ENCODE results near the gene STK32B.
"Not testable (repeated sequence)": the region's sequence is repeated elsewhere in the genome, so short reads cannot be mapped to it uniquely, and the experiment has no call there.

Gene STK32B

GRCh38 chr4:5051278-5052203 lies at the start of gene STK32B:
STK32B (plus strand) TSS chr4:5051480.
- DNase-seq (ENCODE audit: low read depth in 2 of 3, low spot score in 1 of 3), result no peak

- not testable (repeated sequence) for DNase-seq (ENCODE audit: low read depth in 2 of 3, low spot score in 1 of 3)
Measured at GRCh38 chr4:5001641-5002040, 49.6 kb upstream of the STK32B start.

DNA sequence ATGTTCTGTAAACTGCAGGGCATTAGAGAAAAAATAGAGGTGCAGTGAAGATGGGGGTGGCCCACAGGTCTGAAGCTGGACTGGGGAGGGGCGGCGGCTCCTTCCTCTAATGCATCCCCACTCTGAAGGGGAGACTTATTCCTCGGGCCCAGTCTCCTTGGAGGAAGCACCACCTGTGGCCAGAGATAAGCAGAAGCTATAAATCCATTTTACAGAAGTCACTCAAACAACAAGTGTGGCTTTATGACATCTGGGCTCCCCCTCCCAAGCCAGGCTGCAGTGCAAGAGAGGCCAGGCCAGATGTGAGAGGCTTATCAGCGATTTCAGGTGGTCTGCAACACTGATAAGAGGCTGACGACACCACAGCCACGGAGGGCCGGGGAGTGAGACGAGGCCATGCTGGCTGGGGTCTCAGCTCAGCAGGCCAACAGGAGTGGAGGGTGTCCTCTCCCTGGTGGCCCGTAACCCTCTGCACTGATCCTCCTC lies 47.9 kb upstream of the STK32B start:
- DNase-seq (ENCODE audit: low read depth in 2 of 3, low spot score in 1 of 3), result no peak

DNA sequence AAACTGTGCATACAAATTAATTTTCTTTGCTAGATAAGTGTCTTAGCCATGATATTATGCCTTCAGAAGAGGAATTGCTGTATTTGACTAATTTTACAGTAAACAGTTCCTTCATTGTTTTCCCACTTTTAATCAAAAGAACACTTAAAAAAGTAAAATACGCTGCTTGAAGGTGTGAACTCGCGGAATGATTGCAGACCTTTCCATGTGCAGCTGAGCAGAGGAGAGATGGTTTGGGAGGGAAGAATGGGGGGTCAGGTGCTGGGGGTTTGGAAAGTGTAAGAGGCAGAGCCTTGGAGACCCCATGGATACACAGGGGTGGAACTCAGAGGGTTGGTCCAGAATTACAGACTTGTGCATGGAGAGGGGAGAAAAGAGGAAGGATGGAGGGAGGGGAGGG lies 47.4 kb upstream of the STK32B start:
- DNase-seq (ENCODE audit: low read depth in 2 of 3, low spot score in 1 of 3), result no peak

DNA sequence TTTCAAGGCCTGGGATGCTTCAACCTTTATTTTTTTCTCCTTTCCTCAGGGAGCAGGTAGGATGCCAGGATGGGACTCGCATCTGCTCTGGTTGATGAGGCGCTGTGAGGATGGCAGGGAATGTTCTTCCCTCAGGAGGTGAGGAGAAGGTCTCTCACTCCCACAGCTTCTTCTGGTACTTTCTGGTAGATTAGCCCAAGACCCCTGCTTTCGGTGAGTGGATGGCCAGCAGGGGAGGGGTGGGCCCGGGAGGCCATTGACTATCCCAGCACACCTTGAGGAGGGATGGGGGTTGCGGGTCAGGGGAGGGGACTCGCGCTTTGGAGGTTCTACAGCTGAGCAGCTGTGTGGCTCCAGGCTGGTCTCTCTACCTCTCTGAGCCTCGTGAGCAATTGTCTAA lies 46.8 kb upstream of the STK32B start:
- no peak for DNase-seq (ENCODE audit: low read depth in 2 of 3, low spot score in 1 of 3)

DNA sequence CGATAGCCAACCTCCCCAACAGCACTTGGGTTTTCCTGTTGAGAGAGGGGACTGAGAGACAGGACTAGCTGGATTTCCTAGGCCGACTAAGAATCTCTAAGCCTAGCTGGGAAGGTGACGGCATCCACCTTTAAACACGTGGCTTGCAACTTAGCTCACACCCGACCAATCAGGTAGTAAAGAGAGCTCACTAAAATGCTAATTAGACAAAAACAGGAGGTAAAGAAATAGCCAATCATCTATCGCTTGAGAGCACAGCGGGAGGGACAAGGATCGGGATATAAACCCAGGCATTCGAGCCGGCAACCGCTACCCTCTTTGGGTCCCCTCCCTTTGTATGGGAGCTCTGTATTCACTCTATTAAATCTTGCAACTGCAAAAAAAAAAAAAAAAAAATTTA lies 44.3 kb upstream of the STK32B start:
- not testable (repeated sequence) for DNase-seq (ENCODE audit: low read depth in 2 of 3, low spot score in 1 of 3)

DNA sequence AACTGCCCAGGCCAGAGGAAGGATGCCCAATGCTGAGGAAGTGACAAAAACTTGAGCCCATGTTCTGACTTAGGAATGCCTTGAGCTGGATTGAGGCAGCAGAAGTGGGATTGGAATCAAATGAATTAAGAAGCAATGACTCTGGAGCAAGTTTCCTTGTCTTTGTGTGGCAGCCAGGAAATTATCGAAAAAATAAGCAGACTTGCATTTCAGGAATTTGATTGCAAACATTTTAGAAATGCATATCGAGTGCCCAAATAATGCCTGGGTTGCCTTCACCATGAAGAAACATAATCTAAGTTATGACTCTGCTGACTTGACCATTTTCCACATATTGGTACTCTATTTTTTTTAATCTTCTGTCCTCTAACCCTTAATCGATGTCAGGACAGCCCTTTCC lies 41.5 kb upstream of the STK32B start:
- no peak for DNase-seq (ENCODE audit: low read depth in 2 of 3, low spot score in 1 of 3)

- DNase-seq (ENCODE audit: low read depth in 2 of 3, low spot score in 1 of 3), result no peak
Measured at GRCh38 chr4:5010984-5011383, 40.3 kb upstream of the STK32B start.

GRCh38 chr4:5012244-5012898 lies 38.9 kb upstream of the STK32B start:
- no peak for DNase-seq (ENCODE audit: low read depth in 2 of 3, low spot score in 1 of 3)

- DNase-seq (ENCODE audit: low read depth in 2 of 3, low spot score in 1 of 3), result no peak
Measured at GRCh38 chr4:5012958-5013357, 38.3 kb upstream of the STK32B start.

DNA sequence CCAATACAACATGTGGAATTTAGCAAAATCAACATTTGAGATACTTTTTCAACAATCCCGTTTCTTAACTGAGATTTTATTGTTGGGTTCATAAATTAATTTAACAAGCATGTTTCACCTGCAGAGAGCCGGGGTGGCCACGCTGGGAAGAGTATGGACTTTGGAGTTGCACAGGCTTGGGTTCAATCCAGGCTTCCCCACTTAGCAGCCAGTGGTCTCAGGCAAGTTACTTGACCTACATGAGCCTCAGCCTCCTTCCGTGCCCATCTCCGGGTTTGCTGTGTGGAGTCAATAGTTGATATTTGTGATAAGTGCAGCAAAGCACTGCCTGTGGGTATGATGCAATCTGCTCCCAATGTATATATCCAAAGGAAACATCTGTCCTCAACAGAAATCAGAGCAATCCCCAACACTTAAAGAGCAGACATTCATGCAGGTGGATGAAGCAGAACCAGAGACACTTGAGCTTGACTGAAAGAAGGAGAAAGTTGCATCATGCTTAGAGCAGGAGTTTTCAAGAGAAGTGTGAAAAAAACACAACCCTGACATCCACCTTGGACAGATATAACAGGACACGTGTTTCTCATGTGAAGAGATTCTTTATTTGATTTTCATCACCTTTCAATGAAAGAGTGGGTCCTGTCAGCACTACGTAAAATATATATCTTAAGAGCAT lies 37.1 kb upstream of the STK32B start:
- DNase-seq (ENCODE audit: low read depth in 2 of 3, low spot score in 1 of 3), result no peak

- no peak for DNase-seq (ENCODE audit: low read depth in 2 of 3, low spot score in 1 of 3)
Measured at GRCh38 chr4:5018096-5018495, 33.2 kb upstream of the STK32B start.

DNA sequence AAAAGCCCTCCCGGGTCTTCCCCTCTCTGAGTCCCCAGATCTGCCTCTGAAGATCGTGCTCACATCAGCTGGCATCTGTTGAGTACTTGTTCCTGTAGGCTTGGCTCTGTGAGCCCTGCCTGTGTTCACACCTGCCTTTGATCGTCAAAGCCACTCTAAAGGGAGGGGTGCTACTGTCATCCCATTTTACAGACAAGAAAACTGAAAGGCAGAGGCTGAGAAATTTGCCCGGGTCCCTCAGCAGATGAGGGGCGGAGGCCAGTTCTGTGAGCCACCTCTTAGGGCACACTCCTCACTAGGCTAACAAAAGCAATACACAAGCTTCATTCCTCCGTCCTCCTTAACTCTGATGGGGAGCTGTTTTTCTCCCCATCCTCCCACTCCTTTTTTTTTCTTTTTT lies 32.7 kb upstream of the STK32B start:
- no peak for DNase-seq (ENCODE audit: low read depth in 2 of 3, low spot score in 1 of 3)

GRCh38 chr4:5019274-5019673 lies 32.0 kb upstream of the STK32B start, which contains the start of gene CYTL1:
CYTL1 (minus strand) TSS chr4:5019458; CDS start chr4:5019445, 13 bp downstream.
- DNase-seq (ENCODE audit: low read depth in 2 of 3, low spot score in 1 of 3), result no peak

DNA sequence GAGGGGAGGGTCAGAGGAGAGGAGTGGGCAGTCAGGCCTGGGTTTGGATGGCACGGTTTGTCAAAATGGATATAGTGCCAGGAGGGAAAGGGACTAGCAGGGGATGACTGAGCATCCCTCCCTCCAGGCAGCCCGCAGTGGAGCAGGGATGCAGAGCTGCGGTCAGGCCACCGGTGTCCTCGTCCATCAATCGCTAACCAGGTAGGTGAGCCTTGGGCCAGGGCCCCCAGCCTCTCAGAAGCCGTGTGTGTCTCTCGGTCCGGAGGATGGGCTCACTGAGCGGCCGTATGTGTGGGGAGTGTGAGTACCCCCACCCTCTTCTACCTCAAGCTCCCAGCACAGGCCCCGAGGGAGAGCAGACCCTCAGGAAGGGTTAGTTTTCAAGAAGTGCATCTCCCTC lies 31.5 kb upstream of the STK32B start:
- no peak for DNase-seq (ENCODE audit: low read depth in 2 of 3, low spot score in 1 of 3)

- no peak for DNase-seq (ENCODE audit: low read depth in 2 of 3, low spot score in 1 of 3)
Measured at GRCh38 chr4:5020341-5020740, 30.9 kb upstream of the STK32B start.

DNA sequence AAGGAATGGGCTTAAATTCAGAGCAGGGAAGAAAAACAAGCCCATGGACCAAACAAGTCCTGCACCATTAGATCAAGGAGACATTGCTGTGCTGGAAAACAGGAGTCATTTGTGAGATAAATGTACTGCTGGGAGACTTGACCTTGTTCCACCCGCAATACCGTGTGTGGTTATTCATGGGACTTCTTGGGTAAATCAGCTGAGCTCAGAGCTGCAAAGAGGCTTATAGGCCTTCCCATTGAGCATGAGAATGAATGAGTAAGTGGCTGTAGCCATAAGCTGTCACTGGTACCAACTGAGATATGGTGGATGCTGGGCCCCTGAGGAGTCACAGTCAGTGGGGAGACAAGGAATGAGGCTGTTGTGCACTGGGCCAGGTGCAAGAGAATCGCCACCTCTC lies 29.7 kb upstream of the STK32B start:
- no peak for DNase-seq (ENCODE audit: low read depth in 2 of 3, low spot score in 1 of 3)

DNA sequence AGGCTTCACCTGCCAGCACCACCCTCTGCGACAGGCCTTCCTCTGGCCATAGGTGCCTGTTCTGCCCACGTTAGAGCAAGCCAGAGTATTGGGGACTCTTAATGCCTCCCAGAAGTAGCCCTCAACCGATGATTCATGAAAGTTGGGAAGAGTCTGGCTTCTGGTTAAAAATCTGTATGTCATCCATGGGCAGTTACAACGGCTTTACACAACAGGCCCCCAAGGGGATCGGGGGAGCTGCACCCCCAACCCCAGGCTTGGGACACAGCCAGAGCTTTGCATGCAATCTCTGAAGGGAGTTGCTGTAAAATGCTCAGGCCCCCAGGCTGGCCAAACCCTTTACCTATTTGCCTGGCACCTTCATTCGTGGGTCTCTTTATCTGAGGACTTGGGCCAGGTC lies 26.6 kb upstream of the STK32B start:
- no peak for DNase-seq (ENCODE audit: low read depth in 2 of 3, low spot score in 1 of 3)

DNA sequence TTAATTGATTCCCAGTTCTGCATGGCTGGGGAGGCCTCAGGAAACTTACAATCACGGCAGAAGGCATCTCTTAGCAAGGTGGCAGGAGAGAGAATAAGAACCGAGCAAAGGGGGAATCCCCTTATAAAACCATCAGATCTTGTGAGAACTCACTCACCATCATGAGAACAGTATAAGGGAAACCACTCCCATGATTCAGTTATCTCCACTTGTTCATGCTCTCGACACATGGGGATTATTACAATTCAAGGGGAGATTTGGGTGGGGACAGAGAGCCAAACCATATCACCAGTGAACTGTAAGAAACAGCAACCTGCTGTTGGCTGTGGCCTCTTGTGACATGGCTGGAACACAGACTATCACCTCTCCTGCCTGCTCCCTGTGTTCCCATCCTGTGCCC lies 24.9 kb upstream of the STK32B start:
- DNase-seq (ENCODE audit: low read depth in 2 of 3, low spot score in 1 of 3), result no peak

DNA sequence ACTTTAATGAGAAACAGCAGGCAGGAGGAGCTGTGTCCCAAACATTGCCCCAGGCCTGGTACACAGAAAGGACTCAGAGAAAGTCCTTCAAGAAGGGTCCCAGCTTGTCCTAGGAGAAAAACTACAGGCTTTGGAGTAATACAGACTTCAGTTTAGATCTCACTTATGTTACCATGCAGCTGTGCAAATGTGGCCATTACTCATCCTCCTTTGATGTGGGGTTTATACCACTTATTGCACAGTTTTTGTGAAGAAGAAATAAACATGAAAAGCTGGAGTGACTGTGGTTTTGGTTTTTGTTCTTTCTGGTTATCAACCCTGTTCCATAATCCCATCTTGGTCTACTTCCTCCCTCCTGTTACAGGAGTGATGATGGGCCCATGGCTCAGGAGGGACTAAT lies 23.9 kb upstream of the STK32B start:
- DNase-seq (ENCODE audit: low read depth in 2 of 3, low spot score in 1 of 3), result no peak

GRCh38 chr4:5028480-5028879 lies 22.8 kb upstream of the STK32B start:
- DNase-seq (ENCODE audit: low read depth in 2 of 3, low spot score in 1 of 3), result no peak

DNA sequence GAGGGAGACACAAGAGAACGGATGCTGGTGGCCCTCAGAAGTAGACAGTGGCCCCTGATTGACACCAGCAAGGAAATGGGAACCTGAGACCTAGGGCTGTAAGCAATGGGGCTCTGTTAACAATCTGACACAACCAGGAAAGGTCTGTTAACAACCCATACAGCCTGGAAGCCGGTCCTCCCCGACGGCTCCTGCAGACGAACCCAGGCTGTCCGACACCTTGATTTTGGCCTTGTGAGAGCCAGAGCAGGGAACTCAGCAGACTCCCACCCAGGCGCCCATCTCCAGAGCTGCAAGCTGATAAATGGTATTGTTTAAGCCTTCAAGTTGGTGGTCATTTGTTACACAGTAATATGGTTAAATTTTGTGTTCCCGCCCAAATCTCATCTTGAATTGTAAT lies 21.8 kb upstream of the STK32B start:
- no peak for DNase-seq (ENCODE audit: low read depth in 2 of 3, low spot score in 1 of 3)
